ENCODE measurements around the gene CFAP54. TPM values are rescaled to one million over a fixed set of nuclear protein-coding genes. Genes with fewer than 3 reads are reported as not detected.

CFAP54 gene
- total RNA-seq, 6 experiments from 2014 or later = 0.09 to 0.34 (median 0.13) TPM

- ATAC-seq = no peak
- Histone ChIP-seq H3K4me3 (no peak overlapping the region), H3K27me3 (no peaks in the 10 kb centered on the region), H3K27ac (no peak overlapping the region), H3K36me3 (no peaks in the 10 kb centered on the region), H3K4me1 (no peaks in the 10 kb centered on the region), H3K9me3 (no peaks in the 10 kb centered on the region)
- no peak for TF ChIP-seq CTCF (IDR thresholded peaks at IDR 0.05)
- TF ChIP-seq POLR2A (IDR thresholded peaks at IDR 0.05) = no peak
- DNase-seq = no peak
- 56% methylated on average over 1 of the region's 1 CpG for WGBS (ENCODE audit: insufficient coverage, low coverage, low lambda C conversion rate, missing lambda C conversion rate)
- intact Hi-C loops (cut with DNase I) = no loop called here
Measured at GRCh38 chr12:96677363-96677762, 188.0 kb downstream of the CFAP54 start.

- DNase-seq (no peak), ATAC-seq (no peak)
- no peak overlapping the region for H3K4me3 ChIP-seq
- no peaks in the 10 kb centered on the region for H3K4me1 ChIP-seq
- 38% methylated on average over 4 of the region's 4 CpGs for WGBS (ENCODE audit: insufficient coverage, low coverage, low lambda C conversion rate, missing lambda C conversion rate)
- H3K27ac ChIP-seq = no peak overlapping the region
- no peak for TF ChIP-seq POLR2A (IDR thresholded peaks at IDR 0.05)
- TF ChIP-seq CTCF (IDR thresholded peaks at IDR 0.05) = no peak
- intact Hi-C loops (cut with DNase I) = no loop called here
- H3K9me3 ChIP-seq = no peaks in the 10 kb centered on the region
- no peaks in the 10 kb centered on the region for H3K27me3 ChIP-seq
- H3K36me3 ChIP-seq = no peaks in the 10 kb centered on the region
Measured at GRCh38 chr12:96687719-96688118, 198.3 kb downstream of the CFAP54 start.

GRCh38 chr12:96698521-96698920 is 209.1 kb downstream of the CFAP54 start:
- Histone ChIP-seq H3K4me3 (no peak overlapping the region), H3K4me1 (no peaks in the 10 kb centered on the region), H3K9me3 (no peaks in the 10 kb centered on the region), H3K27ac (no peak overlapping the region), H3K36me3 (no peaks in the 10 kb centered on the region), H3K27me3 (no peaks in the 10 kb centered on the region)
- DNase-seq (no peak), ATAC-seq (no peak)
- WGBS (ENCODE audit: insufficient coverage, low coverage, low lambda C conversion rate, missing lambda C conversion rate) = 65% methylated on average over 5 of the region's 5 CpGs
- intact Hi-C loops (cut with DNase I) = no loop called here
- TF ChIP-seq POLR2A (IDR thresholded peaks at IDR 0.05) (no peak), CTCF (IDR thresholded peaks at IDR 0.05) (no peak)

GRCh38 chr12:96698965-96699364 is 209.6 kb downstream of the CFAP54 start:
- H3K4me1 ChIP-seq = no peaks in the 10 kb centered on the region
- TF ChIP-seq POLR2A (IDR thresholded peaks at IDR 0.05) = no peak
- no peak for TF ChIP-seq CTCF (IDR thresholded peaks at IDR 0.05)
- no peaks in the 10 kb centered on the region for H3K36me3 ChIP-seq
- no peak overlapping the region for H3K27ac ChIP-seq
- no peak overlapping the region for H3K4me3 ChIP-seq
- H3K27me3 ChIP-seq = no peaks in the 10 kb centered on the region
- 89% methylated on average over 8 of the region's 8 CpGs for WGBS (ENCODE audit: insufficient coverage, low coverage, low lambda C conversion rate, missing lambda C conversion rate)
- DNase-seq (no peak), ATAC-seq (no peak)
- no peaks in the 10 kb centered on the region for H3K9me3 ChIP-seq
- intact Hi-C loops (cut with DNase I) = no loop called here

- Histone ChIP-seq H3K4me3 (no peak overlapping the region), H3K36me3 (no peaks in the 10 kb centered on the region), H3K9me3 (no peaks in the 10 kb centered on the region), H3K27ac (no peak overlapping the region), H3K27me3 (no peaks in the 10 kb centered on the region), H3K4me1 (no peaks in the 10 kb centered on the region)
- ATAC-seq (no peak), DNase-seq (no peak)
- no peak for TF ChIP-seq CTCF (IDR thresholded peaks at IDR 0.05)
- TF ChIP-seq POLR2A (IDR thresholded peaks at IDR 0.05) = no peak
- 57% methylated on average over 6 of the region's 6 CpGs for WGBS (ENCODE audit: insufficient coverage, low coverage, low lambda C conversion rate, missing lambda C conversion rate)
- intact Hi-C loops (cut with DNase I) = no loop called here
Measured at GRCh38 chr12:96701856-96702255, 212.5 kb downstream of the CFAP54 start.
